HG02642 (cell line): Measurements from ENCODE around the gene MTHFD1.
"Not testable (repeated sequence)": the region's sequence is repeated elsewhere in the genome, so short reads cannot be mapped to it uniquely, and the experiment has no call there.

Experiments used
- ATAC-seq: cut with Tn5 transposase; IDR thresholded peaks from one replicate; pipeline ENCODE4 v1.9.1; 2021; ENCODE audit warnings: mild to moderate bottlenecking; ENCODE audit not compliant: unreplicated experiment, poor library complexity

The MTHFD1 gene

DNA sequence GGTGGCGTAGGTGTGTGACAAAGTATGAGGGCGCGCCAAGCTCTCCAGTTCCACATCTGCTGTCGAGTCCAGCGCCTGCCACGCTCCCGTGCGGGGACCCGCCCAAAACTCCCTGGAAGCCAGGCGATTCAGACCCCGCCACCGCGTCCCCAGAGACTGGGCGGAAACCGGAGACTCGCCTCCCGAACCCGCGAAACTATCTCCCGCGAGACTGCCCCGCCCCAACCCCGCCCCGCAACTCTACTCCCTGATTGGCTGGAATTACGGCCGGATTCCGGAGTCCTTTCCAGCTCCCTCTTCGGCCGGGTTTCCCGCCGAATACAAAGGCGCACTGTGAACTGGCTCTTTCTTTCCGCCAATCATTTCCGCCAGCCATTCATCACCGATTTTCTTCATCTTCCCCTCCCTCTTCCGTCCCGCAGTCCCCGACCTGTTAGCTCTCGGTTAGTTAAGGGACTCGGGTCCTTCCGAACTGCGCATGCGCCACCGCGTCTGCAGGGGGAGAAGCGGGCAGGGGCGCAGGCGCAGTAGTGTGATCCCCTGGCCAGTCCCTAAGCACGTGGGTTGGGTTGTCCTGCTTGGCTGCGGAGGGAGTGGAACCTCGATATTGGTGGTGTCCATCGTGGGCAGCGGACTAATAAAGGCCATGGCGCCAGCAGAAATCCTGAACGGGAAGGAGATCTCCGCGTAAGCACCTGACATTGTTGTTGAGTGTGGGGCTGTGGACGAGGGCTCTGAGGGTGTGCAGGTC lies at the start of gene MTHFD1:
MTHFD1 (plus strand) TSS at position 572 of the 751 bp plus-strand sequence; CDS start at position 647, 75 bp downstream.
- peak; percentile 83 for ATAC-seq

DNA sequence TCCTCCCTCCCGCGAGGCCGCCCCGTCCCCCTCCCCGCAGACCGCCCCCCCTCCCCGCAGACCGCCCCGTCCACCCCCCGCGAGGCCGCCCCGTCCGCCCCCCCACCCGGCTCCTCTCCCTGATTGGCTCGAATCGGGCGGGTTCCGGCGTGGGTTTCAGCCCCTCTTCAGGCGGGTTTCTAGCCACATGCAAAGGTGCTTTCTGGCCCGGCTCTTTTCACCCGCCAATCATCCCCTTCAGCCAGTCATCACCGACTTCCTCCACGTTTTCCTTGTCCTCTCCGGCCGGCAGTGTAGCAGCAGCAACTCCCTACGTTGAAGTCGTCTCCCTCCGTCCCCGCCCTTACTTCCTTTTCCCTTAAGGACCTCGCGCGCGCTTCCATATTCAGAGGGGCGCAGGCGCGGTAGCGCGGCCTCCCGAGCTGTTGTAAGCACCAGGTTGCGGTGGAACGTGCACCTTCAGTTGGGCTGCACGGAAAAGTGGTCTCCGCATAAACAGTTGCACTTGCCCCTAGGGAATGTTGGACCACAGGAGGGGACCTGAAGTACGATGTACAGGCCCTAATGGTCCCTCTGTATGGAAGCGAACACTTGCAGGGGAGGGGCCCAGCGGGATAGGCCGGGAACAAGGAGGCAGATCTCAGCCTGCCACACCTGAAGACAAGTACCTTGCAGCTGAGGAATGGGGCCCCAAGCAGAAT lies 49.4 kb upstream of the MTHFD1 start:
- ATAC-seq = peak; percentile 87

DNA sequence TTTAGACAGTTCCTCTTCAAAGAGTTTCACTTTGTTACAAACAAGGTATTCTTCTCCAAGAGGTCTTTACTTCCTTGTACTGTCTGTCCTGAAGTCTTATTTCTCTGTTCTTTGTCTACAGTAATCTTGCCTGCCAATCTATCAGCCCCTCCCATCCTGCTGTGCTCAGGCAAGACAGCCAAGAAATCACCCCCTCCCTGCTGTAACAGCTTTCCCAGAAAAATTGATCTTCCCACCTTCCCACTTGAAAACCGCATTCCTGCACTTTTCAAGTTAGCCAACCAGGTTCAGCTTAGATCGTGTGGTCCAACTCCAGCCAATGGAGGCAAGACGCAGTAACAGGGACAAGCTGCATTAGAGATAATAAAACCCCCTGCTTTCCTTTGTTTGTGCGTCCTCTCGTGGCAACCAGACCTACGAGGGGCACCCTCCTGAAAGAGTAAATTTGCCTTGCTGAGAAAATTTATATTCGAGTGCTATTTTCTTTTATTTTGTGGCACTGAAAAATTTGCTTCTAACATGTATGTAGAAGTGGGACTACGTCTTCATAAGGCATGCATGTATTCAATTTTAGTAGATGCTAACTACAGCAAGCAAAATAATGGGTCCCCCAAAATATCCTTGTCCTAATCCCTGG lies 47.5 kb upstream of the MTHFD1 start:
- no peak for ATAC-seq

DNA sequence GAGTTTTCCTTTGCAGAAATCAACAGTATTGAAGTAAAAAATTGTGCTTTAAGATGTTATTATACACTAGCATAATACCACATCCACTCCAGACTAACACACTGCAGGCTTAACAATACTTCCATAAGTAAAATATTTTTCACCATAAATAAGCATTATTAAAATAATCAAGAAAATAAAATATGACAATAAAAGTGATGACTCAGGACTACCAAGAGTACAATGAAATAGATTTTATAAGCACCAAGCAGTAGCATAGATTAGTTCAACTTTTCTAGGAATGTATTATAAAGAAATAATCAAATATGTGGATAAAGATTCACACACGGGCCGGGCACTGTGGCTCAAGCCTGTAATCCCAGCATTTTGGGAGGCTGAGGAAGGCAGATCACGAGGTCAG lies 40.4 kb upstream of the MTHFD1 start:
- ATAC-seq = no peak

DNA sequence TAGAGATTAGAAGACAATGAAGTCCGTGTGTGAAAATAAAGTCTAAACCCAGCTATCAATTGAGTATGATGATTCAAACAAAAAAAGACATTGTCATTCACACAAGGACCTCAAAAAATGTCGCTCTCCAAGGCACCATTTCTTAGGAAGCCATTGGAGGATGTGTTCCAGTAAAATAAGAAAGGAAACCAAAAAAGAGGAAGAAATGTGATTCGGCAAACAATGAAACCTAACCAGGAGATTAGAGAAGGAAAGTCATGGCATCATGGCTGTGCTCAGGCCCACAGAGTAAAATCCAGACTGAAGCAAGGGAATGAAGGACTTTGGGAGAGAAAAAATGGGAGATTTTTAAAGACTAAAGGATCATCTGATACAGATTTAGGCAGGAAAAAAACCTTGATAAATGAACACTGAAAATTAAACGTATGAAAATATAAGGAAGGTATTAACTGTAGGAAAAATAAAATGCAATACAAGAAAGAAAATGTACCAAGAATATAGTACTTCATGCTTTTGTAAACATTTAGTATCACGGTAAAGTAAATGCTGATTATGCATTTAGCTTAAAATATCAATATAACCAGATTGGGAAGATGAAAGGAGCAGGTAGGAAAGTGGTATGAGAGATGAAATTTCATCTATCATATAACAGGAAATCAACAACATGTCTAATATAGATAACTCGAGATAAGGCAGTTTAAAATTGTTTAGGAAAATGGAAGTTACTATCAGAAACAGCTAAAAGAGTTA lies 38.2 kb upstream of the MTHFD1 start:
- ATAC-seq = no peak

DNA sequence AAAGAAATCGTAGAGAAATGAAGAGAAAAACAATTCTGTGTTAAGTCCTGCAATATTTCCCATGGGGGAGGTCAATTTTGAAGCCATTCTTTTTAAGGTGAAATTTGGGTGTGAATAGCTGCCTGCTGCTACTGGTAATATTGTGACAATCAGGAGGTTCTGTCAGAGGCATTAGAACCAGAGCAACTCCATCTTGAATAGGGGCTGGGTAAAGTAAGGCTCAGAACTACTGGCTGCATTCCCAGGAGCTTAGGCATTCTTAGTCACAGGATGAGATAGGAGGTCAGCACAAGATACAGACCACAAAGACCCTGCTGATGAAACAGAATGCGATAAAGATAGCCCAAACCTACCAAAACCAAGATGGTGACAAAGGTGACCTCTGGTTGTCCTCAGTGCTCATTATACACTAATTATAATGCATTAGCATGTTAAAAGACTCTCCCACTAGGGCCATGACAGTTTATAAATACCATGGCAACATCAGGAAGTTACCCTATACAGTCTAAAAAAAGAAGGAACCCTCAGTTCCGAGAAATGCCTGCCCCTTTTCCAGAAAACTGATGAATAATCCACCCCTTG lies 24.8 kb upstream of the MTHFD1 start:
- ATAC-seq = no peak

DNA sequence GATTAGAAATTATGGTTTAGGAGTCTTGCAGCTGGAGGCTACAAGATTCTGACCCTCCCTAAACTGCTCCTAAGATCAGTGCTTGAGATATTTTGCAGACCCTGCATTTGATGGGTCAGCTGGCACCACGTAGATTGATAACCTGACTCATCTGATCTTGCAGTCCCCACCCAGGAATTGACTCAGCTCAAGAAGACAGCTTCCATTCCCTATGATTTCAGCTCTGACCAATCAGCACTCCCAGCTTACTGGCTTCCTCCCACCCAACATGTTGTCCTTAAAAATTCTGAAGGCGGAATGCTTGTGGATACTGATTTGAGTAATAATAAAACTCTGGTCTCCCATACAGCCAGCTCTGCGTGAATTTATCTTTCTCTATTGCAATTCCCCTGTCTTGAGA lies 23.2 kb upstream of the MTHFD1 start:
- ATAC-seq = no peak

DNA sequence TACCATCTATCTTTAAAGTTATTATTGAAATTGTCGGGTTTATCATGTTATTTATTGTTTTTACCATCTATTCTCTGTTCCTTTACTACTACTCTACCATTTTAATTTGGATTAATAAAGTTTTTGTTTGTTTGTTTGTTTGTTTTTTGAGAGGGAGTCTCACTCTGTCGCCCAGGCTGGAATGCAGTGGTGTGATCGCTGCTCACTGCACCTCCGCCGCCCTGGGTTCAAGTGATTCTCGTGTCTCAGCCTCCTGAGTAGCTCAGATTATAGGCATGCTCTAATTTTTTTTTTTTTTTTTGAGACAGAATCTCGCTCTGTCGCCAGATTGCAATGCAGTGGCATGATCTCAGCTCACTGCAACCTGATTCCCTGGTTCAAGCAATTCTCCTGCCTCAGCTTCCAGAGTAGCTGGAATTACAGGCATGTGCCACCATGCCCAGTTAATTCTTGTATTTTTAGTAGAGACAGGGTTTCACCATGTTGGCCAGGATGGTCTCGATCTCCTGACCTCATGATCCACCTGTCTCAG lies 22.7 kb upstream of the MTHFD1 start:
- not testable (repeated sequence) for ATAC-seq

DNA sequence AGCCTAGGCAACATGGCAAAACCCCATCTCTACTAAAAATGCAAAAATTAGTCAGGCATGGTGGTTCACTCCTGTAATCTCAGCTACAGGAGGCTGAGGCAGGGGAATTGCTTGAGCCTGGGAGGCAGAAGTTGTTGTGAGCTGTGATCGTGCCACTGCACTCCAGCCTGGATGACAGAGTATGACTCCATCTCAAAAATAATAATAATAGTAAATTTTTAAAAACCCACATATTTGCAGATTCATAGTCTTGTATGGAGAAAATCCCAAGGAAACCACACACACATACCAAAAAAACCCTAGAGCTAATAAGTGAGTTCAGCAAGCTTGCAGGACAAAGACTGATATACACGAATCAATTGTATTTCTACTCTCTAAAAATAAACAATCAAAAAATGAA lies 19.0 kb upstream of the MTHFD1 start:
- no peak for ATAC-seq

DNA sequence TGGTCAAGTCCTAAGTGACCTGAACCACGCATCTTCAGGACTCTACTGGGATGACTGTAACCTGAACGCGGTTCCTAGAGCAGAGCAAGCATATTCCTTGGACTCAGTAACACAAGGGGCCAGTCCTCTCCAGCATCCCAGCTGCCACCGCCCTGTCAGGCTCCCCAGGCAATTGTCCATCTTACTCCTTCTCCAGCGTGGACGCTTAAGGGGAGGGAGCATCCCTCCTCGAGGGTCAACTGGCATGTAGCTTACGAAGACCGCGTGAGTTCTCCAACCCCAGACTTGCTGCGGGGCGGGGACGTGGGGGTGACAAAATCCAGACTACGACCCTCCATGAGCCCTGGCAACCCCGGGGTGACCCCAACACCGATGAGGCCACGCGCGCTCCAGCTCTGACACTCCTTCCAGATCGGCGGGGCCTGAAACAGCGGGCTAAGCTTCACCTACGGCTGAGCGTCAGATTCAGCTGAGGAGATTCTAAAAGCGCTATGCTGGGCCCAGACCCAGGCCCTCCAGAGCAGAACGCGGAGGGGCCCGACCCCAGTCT lies 846 bp upstream of the MTHFD1 start:
- peak; percentile 28 for ATAC-seq

DNA sequence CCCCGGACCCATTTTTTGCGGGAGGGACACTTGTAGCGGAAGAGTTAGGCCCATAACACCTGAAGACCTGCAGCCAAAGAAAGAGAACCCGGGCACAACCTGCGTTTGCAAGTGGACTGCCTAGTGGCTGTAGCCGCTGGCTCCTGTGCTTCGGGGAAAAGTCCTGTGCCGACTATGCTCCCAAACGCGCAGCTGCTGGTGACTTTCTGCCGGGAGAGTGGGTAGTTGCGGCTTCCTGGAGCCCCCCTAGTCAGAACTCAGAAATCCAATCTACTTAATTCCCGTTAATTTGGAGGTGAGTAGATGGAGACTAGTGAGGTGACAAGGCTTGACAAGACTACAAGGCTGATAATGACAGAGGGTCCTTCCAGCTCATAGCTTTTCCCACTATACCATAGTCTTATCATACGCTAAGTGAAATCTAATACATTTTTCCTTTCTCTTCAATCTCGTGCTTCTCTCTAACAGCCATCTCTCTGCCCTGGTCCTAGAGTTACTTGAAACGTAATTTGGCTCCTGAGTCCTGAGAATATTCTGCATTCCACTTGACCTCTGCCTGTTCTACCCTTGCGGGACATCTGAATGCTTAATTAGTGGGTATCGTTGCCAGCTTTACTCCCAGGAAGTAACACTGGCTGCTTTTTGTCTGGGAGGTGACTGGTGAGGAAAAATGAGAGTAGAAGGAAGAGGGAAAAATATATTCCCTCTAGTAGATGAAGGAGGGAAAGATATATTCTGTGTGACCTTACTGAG lies 556 bp downstream of the MTHFD1 start:
- ATAC-seq = peak; percentile 8

DNA sequence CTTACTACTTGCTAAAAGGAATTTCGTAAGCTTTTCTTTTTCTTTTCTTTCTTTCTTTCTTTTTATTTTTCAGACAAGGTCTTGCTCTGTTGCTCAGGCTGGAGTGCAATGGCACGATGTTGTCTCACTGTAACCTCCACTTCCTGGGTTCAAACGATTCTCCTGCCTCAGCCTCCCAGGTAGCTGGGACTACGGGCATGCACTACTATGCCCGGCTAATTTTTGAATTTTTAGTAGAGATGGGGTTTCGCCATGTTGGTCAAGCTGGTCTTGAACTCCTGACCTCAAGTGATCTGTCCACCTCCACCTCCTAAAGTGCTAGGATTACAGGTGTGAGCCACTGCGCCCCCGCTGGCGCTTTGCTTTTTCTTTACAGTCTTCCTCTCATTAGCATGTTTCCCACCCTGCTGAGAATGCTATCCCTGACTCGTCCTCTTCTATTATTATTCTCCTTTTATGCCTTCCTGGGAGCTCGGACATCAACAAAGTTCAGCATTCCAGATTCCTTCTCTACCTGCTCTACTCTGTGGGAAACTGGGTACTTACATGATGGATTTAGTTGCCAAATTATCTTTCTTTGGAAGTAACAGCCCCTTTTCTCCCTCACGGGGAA lies 3.1 kb downstream of the MTHFD1 start:
- no peak for ATAC-seq

DNA sequence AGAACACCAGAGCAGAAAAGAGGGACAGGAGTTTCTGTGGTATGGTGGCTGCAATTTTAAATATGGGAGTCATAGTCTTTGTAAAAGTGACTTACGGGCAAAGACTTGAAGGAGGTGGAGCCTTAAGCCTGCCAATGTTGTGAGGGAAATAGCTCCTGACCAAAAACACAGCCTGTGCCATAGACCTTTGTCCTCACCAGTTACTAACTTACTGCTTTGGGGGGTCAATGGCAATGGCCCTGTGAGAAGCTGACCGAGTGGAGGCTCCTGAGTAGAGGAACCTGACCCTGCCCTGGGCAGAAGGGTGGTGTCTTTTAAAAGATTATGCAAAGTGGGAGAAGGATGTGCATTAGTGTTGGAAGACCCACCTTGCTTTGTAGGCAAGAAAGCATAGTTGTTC lies 3.8 kb downstream of the MTHFD1 start:
- ATAC-seq = no peak

DNA sequence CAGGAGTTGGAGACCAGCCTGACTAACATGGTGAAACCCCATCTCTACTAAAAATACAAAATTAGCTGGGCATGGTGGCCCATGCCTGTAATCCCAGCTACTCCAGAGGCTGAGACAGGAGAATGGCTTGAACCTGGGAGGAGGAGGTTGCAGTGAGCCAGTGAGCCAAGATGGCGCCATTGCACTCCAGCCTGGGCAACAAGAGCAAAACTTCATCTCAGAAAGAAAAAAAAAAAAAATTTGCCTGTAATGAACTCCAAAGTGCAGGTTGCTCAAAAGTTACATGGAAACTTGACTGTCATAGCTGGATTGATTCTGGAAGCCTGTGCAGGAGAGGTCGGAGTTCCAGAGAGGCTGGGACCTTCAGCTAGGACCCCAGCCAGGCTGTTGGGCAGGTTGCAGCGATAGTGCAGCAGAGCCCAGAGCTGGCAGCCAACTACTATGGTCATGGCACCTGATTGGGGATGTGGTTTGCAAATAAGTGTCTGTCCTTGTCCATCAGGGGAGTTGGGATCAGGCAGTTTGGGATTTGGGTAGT lies 5.1 kb downstream of the MTHFD1 start:
- ATAC-seq = not testable (repeated sequence)

DNA sequence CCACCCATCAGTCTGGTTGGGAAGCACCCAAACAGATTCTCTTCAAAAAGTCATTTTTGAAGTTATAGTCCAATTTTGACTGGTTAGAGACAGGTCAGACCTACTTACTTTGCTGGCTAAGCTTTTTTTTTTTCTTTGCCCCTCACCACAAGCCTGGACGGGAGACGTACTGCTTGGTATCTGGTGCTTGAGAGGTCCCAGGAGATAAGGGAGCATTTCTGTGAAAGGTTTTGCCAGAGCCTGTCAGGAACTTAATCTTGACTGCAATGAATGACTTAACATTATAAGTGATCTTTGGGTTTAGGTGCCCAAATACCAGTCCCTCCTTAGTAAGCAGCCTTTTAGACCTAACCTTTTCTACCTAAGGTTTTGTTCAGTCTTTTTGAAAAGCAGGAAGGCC lies 6.3 kb downstream of the MTHFD1 start:
- no peak for ATAC-seq

DNA sequence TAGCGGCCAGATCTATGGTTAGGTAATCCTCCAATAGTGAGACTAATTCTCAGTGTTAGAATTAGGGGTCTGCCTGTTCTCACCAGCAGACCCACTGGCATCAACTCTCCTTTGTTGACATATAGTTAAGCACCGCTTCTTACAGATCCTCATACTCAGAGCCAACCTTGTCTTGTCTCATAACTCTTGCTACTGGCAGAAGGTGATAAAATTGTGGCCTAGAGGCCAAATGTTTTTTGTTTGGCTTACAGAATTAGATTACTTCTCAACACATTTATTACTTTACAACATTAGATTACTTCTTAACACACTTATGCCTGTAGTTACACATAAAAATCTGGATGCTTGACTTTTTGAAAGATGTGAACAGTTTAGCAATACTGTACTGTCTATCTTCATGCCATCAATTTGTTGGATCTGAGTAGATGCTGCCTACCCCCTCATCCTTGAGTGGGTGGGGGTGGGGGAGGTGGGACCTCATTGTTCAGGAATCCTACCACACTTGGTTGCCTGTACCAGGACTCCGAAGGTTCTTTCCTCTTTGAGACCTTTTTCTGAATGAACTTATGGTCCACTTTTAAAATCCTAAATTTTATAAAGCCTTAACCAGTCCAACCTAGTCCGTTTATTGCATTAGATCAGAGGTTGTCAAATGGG lies 7.0 kb downstream of the MTHFD1 start:
- ATAC-seq = no peak

DNA sequence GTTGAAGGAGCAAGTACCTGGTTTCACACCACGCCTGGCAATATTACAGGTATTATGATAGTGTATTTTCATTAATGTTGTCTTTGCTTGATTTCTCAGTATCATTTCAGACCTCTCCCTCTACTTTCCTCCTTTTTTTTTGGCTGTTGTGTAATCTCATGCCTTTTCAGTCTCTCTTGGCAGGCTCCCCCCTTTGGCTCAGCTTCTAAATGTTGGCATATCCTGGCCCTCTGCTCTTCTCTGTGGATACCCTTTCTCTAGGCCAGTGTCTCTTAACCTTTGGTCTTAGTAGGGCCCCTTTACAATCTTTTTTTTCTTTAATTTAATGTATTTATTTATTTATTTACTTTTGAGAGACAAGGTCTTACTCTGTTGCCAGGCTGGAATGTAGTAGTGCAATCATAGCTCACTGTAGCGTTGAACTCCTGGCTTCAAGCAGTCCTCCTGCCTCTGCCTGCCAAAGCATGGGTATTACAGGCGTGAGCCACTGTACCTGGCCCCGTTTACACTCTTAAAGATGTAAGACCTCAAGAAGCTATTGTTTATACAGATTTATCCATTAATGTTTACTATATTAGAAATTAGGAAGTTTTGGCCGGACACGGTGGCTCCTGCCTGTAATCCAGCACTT lies 12.8 kb downstream of the MTHFD1 start:
- ATAC-seq = no peak
